NCI-H226 (cell line): Measurements from ENCODE around the gene MAP2K5.

Source experiments
- DNase-seq: peaks from one replicate; pipeline ENCODE4 v3.0.0-alpha.2; 2015

MAP2K5 gene

DNA sequence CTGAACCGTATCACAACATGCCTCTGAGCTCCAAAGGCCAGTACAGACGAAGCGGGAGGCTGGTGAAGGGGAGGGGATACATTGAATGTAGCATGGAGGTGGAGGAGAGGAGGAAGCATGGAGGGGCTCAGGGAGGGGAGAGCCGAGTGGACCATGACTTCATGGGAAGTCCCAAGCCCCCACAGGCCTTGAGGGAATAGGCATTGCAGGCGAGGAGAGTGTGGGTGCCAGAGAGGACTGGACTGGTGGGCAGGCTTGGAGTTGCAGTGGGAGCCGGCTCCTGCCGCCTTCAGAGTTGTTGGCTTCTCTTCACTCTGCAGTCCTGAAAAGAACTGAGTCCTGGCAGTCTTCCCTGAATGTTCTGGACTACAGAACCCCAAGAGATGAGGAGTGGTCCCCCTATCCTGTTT is 300.6 kb downstream of the MAP2K5 start:
- DNase-seq: no peak

DNA sequence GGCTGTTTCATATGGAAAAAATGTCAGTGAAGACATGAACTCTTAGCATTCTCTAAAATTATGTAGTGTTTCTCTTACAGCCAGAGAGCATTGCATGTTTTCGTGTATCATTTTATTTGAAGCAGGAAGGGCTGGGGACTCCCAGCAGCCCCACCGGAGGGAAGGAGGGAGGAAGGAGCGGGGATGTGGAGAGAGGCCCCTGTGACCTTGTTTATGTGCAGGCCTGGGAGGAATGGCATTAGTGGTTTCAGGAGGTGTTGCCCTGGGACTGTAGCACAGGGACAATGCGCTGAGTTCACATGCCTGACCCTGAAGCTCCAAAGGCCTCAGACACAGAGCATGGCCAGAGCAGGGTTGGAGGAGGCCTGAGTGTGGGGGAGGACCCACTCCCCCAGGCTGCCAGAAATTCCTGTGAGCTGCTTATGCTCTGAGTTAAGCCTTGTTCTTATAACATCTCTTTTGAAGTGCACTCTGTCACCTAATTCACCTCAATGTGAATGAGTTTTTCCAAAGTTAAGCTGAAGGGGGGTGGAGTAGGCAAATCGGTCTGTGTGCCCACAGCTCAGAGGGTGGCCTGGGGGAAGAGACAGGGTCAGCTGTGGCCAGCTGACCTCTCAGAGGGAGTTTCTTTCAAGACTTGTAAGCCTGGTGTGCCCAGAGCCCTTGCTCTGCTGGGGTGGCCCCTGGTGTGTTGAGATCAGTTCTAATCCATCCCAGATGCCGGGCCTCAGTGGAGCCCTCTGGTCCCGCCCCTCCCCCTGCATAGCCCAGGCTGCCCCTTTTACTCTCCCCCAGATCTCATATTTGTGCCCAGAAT is 301.3 kb downstream of the MAP2K5 start:
- peak; percentile 92 for DNase-seq

DNA sequence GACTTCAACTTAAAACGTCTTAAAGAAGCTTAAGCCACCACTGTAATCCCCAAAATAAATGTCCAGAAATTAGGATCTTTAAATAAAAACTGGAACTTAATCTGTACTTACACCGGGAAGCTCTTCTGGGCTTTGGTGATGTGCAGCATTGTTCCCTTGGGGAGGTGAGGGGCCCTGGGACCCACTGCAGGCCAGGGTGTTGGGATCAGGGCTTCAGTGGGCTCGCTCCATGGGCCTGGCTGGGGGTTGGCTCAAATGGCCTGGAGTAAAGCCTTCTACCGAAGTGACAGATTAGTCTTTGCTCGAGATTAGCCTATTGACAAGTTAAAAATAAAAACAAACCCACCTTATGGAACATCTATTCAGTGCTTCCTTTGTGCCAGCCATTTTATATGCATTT is 303.5 kb downstream of the MAP2K5 start:
- no peak for DNase-seq

DNA sequence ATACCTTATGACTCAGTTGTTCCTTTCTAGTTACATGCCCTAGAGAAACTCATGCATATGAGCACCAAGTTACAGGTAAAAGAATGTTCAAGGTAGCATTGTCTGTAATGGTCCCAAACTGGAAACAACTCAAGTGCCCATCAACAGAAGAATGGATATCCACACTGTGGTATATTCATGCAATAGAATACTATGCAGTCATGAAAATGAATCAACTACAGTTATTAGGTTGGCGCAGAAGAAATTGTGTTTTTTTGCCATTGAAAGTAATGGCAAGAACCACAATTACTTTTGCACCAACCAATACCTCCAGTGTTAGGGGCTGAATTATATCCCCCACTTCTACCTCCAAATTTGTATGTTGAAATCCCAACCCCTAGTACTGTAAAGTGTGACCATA is 307.0 kb downstream of the MAP2K5 start:
- no peak for DNase-seq

DNA sequence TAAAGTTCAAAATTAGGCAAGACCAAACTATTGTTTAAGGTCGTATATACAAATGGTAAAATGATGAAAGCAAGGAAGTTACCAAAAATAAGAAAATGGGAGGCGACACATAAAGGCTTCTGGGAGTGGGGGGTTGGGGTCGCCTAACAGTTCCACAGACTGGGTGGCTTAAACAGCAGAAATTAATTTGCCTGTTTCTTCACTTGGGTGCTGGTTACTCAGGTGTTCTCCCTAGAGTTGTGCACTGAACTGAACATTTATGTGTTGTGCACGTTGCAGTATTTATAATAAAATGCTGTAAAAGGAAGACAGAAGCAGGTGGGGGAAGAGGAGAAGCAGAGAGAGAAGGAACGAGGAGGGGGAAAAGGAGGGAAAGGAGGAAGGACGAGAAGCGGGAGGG is 307.8 kb downstream of the MAP2K5 start:
- no peak for DNase-seq

DNA sequence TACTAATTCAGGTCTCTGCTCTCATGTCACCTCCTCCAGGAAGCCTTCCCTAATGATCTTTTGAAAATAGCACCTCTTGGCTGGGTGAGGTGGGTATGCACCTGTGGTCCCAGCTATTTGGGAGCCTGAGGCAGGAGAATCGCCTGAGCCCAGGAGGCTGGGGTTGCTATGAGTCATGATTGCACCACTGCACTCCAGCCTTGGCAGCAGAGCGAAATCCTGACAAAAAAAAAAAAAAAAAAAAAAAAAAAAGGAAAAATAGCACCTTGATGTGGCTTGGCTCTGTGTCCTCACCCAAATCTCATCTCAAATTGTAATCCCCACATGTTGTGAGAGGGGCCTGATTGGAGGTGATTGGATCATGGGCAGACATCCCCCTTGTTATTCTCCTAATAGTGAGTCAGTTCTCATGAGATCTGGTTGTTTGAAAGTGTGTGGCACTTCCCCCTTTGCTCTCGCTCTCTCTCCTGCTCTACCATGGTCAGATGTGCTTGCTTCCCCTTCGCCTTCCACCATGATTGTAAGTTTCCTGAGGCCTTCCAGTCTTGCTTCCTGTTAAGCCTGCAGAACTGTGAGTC is 308.6 kb downstream of the MAP2K5 start:
- DNase-seq: peak; percentile 65

DNA sequence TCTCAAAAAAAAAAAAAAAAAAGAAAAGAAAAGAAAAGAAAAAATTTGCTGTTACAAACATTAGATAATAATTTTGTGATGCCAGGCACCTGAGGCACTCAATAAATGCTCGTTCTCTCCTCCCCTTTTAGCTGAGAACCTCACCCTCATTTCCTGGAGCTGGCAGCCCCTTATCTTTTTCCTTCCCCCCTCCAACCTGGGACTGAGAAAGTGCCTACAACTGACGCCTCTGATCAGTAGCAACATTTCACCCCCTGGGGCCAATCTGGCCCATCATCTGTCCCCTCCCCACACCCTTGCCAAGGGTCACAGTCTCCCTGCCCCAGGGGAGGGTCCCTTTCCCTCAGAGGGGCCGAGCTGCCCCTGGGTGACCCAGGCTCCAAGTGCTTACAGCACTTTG is 309.9 kb downstream of the MAP2K5 start:
- no peak for DNase-seq

DNA sequence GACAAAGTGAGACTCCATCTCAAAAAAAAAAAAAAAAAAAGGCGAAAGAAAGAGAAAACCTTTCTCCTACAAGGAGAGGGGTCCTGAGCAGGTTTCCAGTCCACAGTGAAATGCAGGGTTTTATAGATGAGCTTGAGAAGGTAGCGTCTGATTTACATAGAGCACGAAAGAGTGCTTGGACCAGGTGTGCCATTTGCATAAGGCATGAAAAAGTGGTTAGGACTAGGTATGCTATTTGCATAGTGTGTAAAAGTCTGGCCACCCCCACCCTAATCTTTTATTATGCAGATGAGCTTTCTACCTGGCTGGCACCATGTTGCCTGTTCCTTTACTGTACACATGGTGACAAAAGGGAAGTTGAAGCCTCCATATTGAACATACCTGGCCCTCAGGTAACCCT is 311.0 kb downstream of the MAP2K5 start:
- DNase-seq: no peak

DNA sequence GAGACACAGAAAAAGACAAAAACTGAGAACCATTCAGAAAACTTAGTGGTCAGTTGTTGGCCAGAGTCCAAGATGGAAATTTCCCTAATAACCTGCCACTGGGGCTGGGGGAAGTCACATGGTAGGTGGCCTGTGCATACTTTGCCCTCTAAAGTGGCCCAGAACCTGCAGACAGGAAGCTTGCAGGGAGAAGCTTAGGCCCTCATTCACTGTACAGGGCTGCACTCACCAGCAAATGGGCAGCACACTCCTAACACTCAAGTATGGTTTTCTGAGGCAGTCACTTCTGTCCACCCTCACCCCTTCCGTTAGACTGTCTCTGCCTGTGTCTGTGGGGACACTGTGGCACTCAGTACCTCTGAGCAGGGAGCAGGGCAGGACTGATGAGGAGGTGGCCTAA is 311.9 kb downstream of the MAP2K5 start:
- no peak for DNase-seq

DNA sequence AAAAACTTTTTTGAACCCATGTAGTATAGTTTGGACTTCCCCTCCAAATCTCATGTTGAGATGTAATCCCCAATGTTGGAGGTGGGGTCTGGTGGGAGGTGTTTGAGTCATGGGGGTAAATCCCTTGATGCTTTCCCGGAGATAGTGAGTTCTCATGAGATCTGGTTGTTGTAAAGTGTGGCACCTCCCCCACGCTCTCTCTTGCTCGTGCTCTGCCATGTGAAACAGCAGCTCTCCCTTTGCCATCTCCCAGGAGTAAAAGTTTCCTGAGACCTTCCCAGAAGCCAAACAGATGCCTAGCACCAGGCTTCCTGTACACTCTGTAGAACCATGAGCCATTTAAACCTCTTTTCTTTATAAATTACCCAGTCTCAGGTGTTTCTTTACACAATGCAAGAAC is 313.3 kb downstream of the MAP2K5 start:
- DNase-seq: no peak
